Tibial artery (tissue), 4 donors: ENCODE measurements around the gene C2CD4D.

Source experiments
- DNase-seq, 2 donors: peaks; one replicate each; pipeline ENCODE4 v3.0.0-alpha.2; 2019
- H3K27ac ChIP-seq, 2 donors: fragments of 200-600 bp; sonication (generic) in 1 of 2; 1 replicate in 1 of 2; 2 replicates in 1 of 2; pipeline ENCODE4 v1.5.1; 2018 to 2019; ENCODE audit warnings: mild to moderate bottlenecking in 1 of 2
- H3K27me3 ChIP-seq, 2 donors: fragments of 200-600 bp; sonication (generic) in 1 of 2; one replicate each; pipeline versions ENCODE4 v1.5.1 to v1.6.0; 2016 to 2019
- H3K36me3 ChIP-seq, 3 donors: fragments of 200-600 bp; sonication (generic) in 2 of 3; one replicate each; pipeline ENCODE4 v1.5.1; 2016 to 2019; ENCODE audit warnings: mild to moderate bottlenecking in 2 of 3
- H3K4me1 ChIP-seq, 4 donors: fragments of 200-600 bp; sonication (generic) in 2 of 4; 1 replicate in 3 of 4; 2 replicates in 1 of 4; pipeline ENCODE4 v1.5.1; 2016 to 2019
- H3K4me3 ChIP-seq, 2 donors: fragments of 200-600 bp; sonication (generic) in 1 of 2; 1 replicate in 1 of 2; 2 replicates in 1 of 2; pipeline ENCODE4 v1.5.1; 2018 to 2019; ENCODE audit warnings: mild to moderate bottlenecking in 2 of 2
- H3K9me3 ChIP-seq, 3 donors: fragments of 200-600 bp; sonication (generic) in 1 of 3; one replicate each; pipeline ENCODE4 v1.5.1; 2016 to 2019
- CTCF ChIP-seq, 2 experiments: fragments of 200-600 bp in 1 of 2; fragments of 450-650 bp in 1 of 2; IDR thresholded peaks; one replicate each; pipeline ENCODE4 v1.5.1; 2017 to 2019; ENCODE audit warnings: antibody characterized with exemption in 2 of 2, mild to moderate bottlenecking in 1 of 2, moderate library complexity in 1 of 2
- intact Hi-C: fragments of 100-400 bp; cut with DNase I; formaldehyde crosslinking; loops from one replicate; pipeline ENCODE4 v1.15.0; 2023; ENCODE audit warnings: low total_unique reads

C2CD4D gene

GRCh38 chr1:151831605-151832004, 8.0 kb downstream of the C2CD4D start, which contains the start of gene RORC:
Gene RORC, minus strand, starts transcription at chr1:151831802. Its CDS starts 38 bp downstream, at chr1:151831764.
- no peaks in the 10 kb centered on the region for H3K9me3 ChIP-seq
- intact Hi-C loops: no loop called here
- peaks cover 0 to 66% of the 10 kb centered on the region in 2 donors for H3K27me3 ChIP-seq
- H3K27ac ChIP-seq: no peak within 1 kb of the TSS
- peaks cover 0 to 14% (median 0%) of the 10 kb centered on the region in 4 donors for H3K4me1 ChIP-seq
- no peak within 1 kb of the TSS for H3K4me3 ChIP-seq
- DNase-seq: no peak
- no peaks in the 10 kb centered on the region for H3K36me3 ChIP-seq
- no peak for TF ChIP-seq CTCF (IDR thresholded peaks at IDR 0.05)

DNA sequence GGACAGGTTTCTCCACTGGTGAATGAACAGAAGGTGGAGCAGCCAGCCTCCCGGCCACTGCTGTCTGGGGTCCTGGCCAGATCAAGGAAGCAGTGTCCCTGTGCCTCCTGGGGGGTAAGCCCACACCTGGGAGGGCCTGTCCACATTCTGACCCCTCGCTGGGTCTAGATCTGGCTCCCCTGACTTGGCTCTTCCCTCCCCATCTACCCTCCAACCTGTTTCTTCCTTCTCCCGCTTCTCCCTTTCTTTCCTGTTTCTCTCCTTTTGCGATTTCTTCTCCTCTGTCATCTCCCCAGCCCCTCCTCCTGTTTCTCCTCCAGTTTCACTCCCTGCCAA, 8.4 kb downstream of the C2CD4D start:
- no peak overlapping the region for H3K4me3 ChIP-seq

GRCh38 chr1:151830055-151830454, 9.6 kb downstream of the C2CD4D start:
- Histone ChIP-seq H3K4me3 (no peak overlapping the region), H3K27ac (no peak overlapping the region), H3K36me3 (no peaks in the 10 kb centered on the region), H3K27me3 (peaks cover 0 to 58% of the 10 kb centered on the region in 2 donors), H3K9me3 (no peaks in the 10 kb centered on the region), H3K4me1 (peaks cover 0 to 14% (median 0%) of the 10 kb centered on the region in 4 donors)
- intact Hi-C loops: no loop called here
- DNase-seq: no peak
- TF ChIP-seq CTCF (IDR thresholded peaks at IDR 0.05): no peak

More for the DNA sequence above, 8.4 kb downstream of the C2CD4D start:
- H3K36me3 ChIP-seq: no peaks in the 10 kb centered on the region
- intact Hi-C loops: no loop called here
- H3K27me3 ChIP-seq: peaks cover 0 to 66% of the 10 kb centered on the region in 2 donors
- no peaks in the 10 kb centered on the region for H3K9me3 ChIP-seq
- TF ChIP-seq CTCF (IDR thresholded peaks at IDR 0.05): no peak
- peaks cover 0 to 14% (median 0%) of the 10 kb centered on the region in 4 donors for H3K4me1 ChIP-seq
- H3K27ac ChIP-seq: no peak overlapping the region
- no peak for DNase-seq

- no peak for TF ChIP-seq CTCF (IDR thresholded peaks at IDR 0.05)
- intact Hi-C loops: no loop called here
- H3K27ac ChIP-seq: no peak overlapping the region
- no peaks in the 10 kb centered on the region for H3K36me3 ChIP-seq
- no peak overlapping the region for H3K4me3 ChIP-seq
- H3K9me3 ChIP-seq: no peaks in the 10 kb centered on the region
- DNase-seq: no peak
- H3K4me1 ChIP-seq: peaks cover 0 to 14% (median 0%) of the 10 kb centered on the region in 4 donors
- peaks cover 0 to 56% of the 10 kb centered on the region in 2 donors for H3K27me3 ChIP-seq
Observed at GRCh38 chr1:151829352-151830046, 10.1 kb downstream of the C2CD4D start.

GRCh38 chr1:151828921-151829320, 10.7 kb downstream of the C2CD4D start:
- peaks cover 0 to 14% (median 0%) of the 10 kb centered on the region in 4 donors for H3K4me1 ChIP-seq
- DNase-seq: no peak
- H3K27me3 ChIP-seq: peaks cover 0 to 52% of the 10 kb centered on the region in 2 donors
- H3K36me3 ChIP-seq: no peaks in the 10 kb centered on the region
- no peak for TF ChIP-seq CTCF (IDR thresholded peaks at IDR 0.05)
- intact Hi-C loops: no loop called here
- no peak overlapping the region for H3K27ac ChIP-seq
- H3K9me3 ChIP-seq: no peaks in the 10 kb centered on the region
- no peak overlapping the region for H3K4me3 ChIP-seq
